Liver (tissue), 3 donors: ENCODE measurements around the gene TSSK2.

ENCODE experiments used
- CTCF ChIP-seq: fragments of 150-350 bp; IDR thresholded peaks from 2 replicates; pipeline ENCODE4 v1.5.1; 2017; ENCODE audit warnings: improper control_type of control experiment, low read depth, low read length; ENCODE audit not compliant: missing input control
- FOXA1 ChIP-seq: IDR thresholded peaks from 2 replicates; pipeline ENCODE4 v1.6.1; 2016; ENCODE audit warnings: antibody characterized with exemption
- RAD21 ChIP-seq, 2 donors: IDR thresholded peaks; 2 replicates each; pipeline ENCODE4 v1.6.1; 2016; ENCODE audit warnings: antibody characterized with exemption in 2 of 2, mild to moderate bottlenecking in 2 of 2
- YY1 ChIP-seq: IDR thresholded peaks from 2 replicates; pipeline ENCODE4 v1.6.1; 2016; ENCODE audit warnings: antibody characterized with exemption, mild to moderate bottlenecking
- donor health status: healthy.
- donor health status: healthy.

- TF ChIP-seq CTCF (peak; percentile 25), FOXA1 (no peak), YY1 (no peak), RAD21 (IDR thresholded peaks at IDR 0.05) (peak; percentile 62 to 66)
These were observed 45.8 kb upstream of the TSSK2 start for GRCh38 chr22:19085233-19085718.
